Measurements from ENCODE around the gene SNTG2.

The SNTG2 gene

GRCh38 chr2:1265454-1265853, 314.8 kb downstream of the SNTG2 start:
- Mint-ChIP-seq H3K36me3 (ENCODE audit: low read depth) (no peaks in the 10 kb centered on the region), H3K27ac (no peak overlapping the region), H3K9me3 (no peaks in the 10 kb centered on the region), H3K27me3 (ENCODE audit: low read depth) (peaks cover 11% of the 10 kb centered on the region), H3K4me3 (no peak overlapping the region), H3K4me1 (no peaks in the 10 kb centered on the region)
- TF ChIP-seq, protein P1, sequence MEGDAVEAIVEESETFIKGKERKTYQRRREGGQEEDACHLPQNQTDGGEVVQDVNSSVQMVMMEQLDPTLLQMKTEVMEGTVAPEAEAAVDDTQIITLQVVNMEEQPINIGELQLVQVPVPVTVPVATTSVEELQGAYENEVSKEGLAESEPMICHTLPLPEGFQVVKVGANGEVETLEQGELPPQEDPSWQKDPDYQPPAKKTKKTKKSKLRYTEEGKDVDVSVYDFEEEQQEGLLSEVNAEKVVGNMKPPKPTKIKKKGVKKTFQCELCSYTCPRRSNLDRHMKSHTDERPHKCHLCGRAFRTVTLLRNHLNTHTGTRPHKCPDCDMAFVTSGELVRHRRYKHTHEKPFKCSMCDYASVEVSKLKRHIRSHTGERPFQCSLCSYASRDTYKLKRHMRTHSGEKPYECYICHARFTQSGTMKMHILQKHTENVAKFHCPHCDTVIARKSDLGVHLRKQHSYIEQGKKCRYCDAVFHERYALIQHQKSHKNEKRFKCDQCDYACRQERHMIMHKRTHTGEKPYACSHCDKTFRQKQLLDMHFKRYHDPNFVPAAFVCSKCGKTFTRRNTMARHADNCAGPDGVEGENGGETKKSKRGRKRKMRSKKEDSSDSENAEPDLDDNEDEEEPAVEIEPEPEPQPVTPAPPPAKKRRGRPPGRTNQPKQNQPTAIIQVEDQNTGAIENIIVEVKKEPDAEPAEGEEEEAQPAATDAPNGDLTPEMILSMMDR (IDR thresholded peaks at IDR 0.05; ENCODE audit: unreplicated experiment in 3 of 3) = no peak

- Mint-ChIP-seq H3K4me1 (no peaks in the 10 kb centered on the region), H3K4me3 (no peak overlapping the region), H3K27me3 (ENCODE audit: low read depth) (peaks cover 11% of the 10 kb centered on the region), H3K27ac (no peak overlapping the region), H3K36me3 (ENCODE audit: low read depth) (no peaks in the 10 kb centered on the region), H3K9me3 (no peaks in the 10 kb centered on the region)
- TF ChIP-seq, protein P1 (IDR thresholded peaks at IDR 0.05; ENCODE audit: unreplicated experiment in 3 of 3) = no peak
These were observed 315.7 kb downstream of the SNTG2 start for GRCh38 chr2:1266351-1266750.

DNA sequence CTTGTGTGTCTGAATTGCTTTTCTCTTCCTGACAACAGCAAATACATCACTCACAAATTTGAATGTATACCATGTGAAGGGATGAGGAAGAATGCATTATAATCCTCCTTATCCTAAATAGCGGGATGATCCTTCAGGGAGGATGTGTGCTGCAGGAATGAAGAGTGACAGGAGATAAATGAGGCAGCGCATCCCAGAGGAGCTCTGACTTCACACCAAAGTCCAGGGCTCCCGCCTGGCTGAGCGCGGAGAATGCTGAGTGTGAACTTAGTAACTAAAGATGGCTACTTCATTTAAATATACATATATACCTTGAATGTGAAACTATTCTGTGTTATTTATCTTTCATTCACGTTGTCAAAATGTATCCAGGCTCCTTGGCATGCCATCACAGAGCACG, 317.4 kb downstream of the SNTG2 start:
- Mint-ChIP-seq H3K36me3 (ENCODE audit: low read depth) (no peaks in the 10 kb centered on the region), H3K27me3 (ENCODE audit: low read depth) (peaks cover 12% of the 10 kb centered on the region), H3K9me3 (no peaks in the 10 kb centered on the region), H3K4me1 (no peaks in the 10 kb centered on the region), H3K27ac (no peak overlapping the region), H3K4me3 (no peak overlapping the region)
- TF ChIP-seq, protein P1 (IDR thresholded peaks at IDR 0.05; ENCODE audit: unreplicated experiment in 3 of 3) = no peak

GRCh38 chr2:1269812-1270211, 319.2 kb downstream of the SNTG2 start:
- Mint-ChIP-seq H3K4me1 (no peaks in the 10 kb centered on the region), H3K4me3 (no peak overlapping the region), H3K27me3 (ENCODE audit: low read depth) (peaks cover 15% of the 10 kb centered on the region), H3K27ac (no peak overlapping the region), H3K9me3 (peaks cover 12% of the 10 kb centered on the region), H3K36me3 (ENCODE audit: low read depth) (no peaks in the 10 kb centered on the region)
- TF ChIP-seq, protein P1 (IDR thresholded peaks at IDR 0.05; ENCODE audit: unreplicated experiment in 3 of 3) = no peak

- Mint-ChIP-seq H3K36me3 (ENCODE audit: low read depth) (no peaks in the 10 kb centered on the region), H3K4me1 (no peaks in the 10 kb centered on the region), H3K4me3 (no peak overlapping the region), H3K27ac (no peak overlapping the region), H3K9me3 (peaks cover 31% of the 10 kb centered on the region), H3K27me3 (ENCODE audit: low read depth) (peaks cover 7% of the 10 kb centered on the region)
- TF ChIP-seq, protein P1 (IDR thresholded peaks at IDR 0.05; ENCODE audit: unreplicated experiment in 3 of 3) = no peak
These were observed 322.2 kb downstream of the SNTG2 start for GRCh38 chr2:1272835-1273234.

DNA sequence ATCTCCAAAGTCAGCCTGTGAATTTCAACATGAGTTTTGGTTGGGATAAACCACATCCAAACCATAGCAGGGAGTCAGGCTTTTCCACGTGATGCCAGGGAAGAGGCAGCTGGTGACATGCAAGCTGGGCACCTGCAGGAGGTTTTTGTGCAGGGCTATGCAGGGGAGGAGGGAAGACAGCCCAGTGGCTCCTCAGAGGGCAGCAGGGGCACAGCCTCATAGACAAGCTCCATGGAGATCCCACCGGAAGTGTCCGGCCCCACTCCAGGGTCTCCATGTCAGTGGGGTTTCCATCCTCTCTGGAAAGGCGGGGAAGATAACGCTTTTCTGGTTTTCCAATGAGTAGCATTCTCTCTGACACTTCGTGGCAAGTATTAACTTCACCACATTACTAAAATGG, 327.0 kb downstream of the SNTG2 start:
- no peak overlapping the region for H3K4me3 Mint-ChIP-seq
- H3K27me3 Mint-ChIP-seq (ENCODE audit: low read depth) = peaks cover 5% of the 10 kb centered on the region
- no peak overlapping the region for H3K27ac Mint-ChIP-seq
- TF ChIP-seq, protein P1 (IDR thresholded peaks at IDR 0.05; ENCODE audit: unreplicated experiment in 3 of 3) = no peak
- H3K36me3 Mint-ChIP-seq (ENCODE audit: low read depth) = no peaks in the 10 kb centered on the region
- H3K4me1 Mint-ChIP-seq = peaks cover 8% of the 10 kb centered on the region
- peaks cover 31% of the 10 kb centered on the region for H3K9me3 Mint-ChIP-seq

All from nephron (organoid).